IMR-90 (cell line): ENCODE data around the gene ELF2. TPM values are rescaled to one million over a fixed set of nuclear protein-coding genes. Genes with fewer than 3 reads are reported as not detected.

Experiments used
- ATAC-seq: fragments of 200-7000 bp; cut with Tn5 transposase; 2 replicates; pipeline ENCODE4 v1.9.1; 2020; ENCODE audit warnings: low read depth, mild to moderate bottlenecking, moderate library complexity
- BruUV-seq: library from RNA; stranded (reverse); fragments of 400-500 nt; replicated peaks from 2 replicates; lab custom pipeline; 2021; lab: Mats Ljungman, UMichigan
- CTCF ChIA-PET: fragments of 300-600 bp; formaldehyde crosslinking; extraction: SDS; loops from one replicate; lab custom pipeline; 2021; ENCODE audit warnings: antibody characterized with exemption; lab: Yijun Ruan, JAX
- POLR2A ChIA-PET: fragments of 300-600 bp; sonication (Branson Sonifier 250); formaldehyde crosslinking; loops from one replicate; lab custom pipeline; 2022; ENCODE audit warnings: antibody characterized with exemption; ENCODE audit not compliant: unreplicated experiment; lab: Charles Lee
- DNase-seq: peaks from one replicate; pipeline ENCODE4 v3.0.0; 2013
- H2AFZ ChIP-seq: replicated peaks from 2 replicates; pipeline ENCODE3; 2013; ENCODE audit warnings: low read length, mild to moderate bottlenecking; ENCODE audit not compliant: poor library complexity
- H2AK5ac ChIP-seq: 2 replicates; pipeline ENCODE4 v1.6.1; 2013; ENCODE audit warnings: low read depth, low read length, inconsistent platforms
- H2AK9ac ChIP-seq: replicated peaks from 2 replicates; pipeline ENCODE3; 2013; ENCODE audit warnings: mild to moderate bottlenecking, low read depth, low read length, moderate library complexity; ENCODE audit not compliant: poor library complexity
- H2BK120ac ChIP-seq: 2 replicates; pipeline ENCODE4 v1.6.1; 2013; ENCODE audit warnings: low read depth, low read length, inconsistent platforms
- H2BK15ac ChIP-seq: 3 replicates; pipeline ENCODE4 v1.6.1; 2013; ENCODE audit warnings: low read depth, low read length, inconsistent platforms
- H2BK20ac ChIP-seq: 2 replicates; pipeline ENCODE4 v1.6.1; 2013; ENCODE audit warnings: low read depth, mild to moderate bottlenecking, inconsistent platforms, low read length, moderate library complexity
- H2BK5ac ChIP-seq: 2 replicates; pipeline ENCODE4 v1.6.1; 2013; ENCODE audit warnings: mild to moderate bottlenecking, low read depth, low read length, inconsistent platforms; ENCODE audit not compliant: poor library complexity, severe bottlenecking
- H3K14ac ChIP-seq: replicated peaks from 2 replicates; pipeline ENCODE4 v1.6.1; 2013; ENCODE audit warnings: low read depth, low read length, inconsistent platforms
- H3K18ac ChIP-seq: 2 replicates; pipeline ENCODE4 v1.6.1; 2013; ENCODE audit warnings: low read depth, low read length, control low read depth
- H3K23ac ChIP-seq: 2 replicates; pipeline ENCODE4 v1.6.1; 2013; ENCODE audit warnings: low read depth, low read length, inconsistent platforms
- H3K27ac ChIP-seq: 2 replicates; pipeline ENCODE4 v1.5.1; 2013; ENCODE audit warnings: mild to moderate bottlenecking, control low read depth, low read length; ENCODE audit not compliant: insufficient read depth
- H3K27me3 ChIP-seq: 2 replicates; pipeline ENCODE4 v1.6.1; 2013; ENCODE audit warnings: low read length; ENCODE audit not compliant: control insufficient read depth, insufficient read depth
- H3K36me3 ChIP-seq: 2 replicates; pipeline ENCODE4 v1.6.1; 2013; ENCODE audit warnings: low read length, mixed read lengths; ENCODE audit not compliant: control insufficient read depth, insufficient read depth
- H3K4ac ChIP-seq: 2 replicates; pipeline ENCODE4 v1.6.1; 2013; ENCODE audit warnings: low read depth, low read length, inconsistent platforms
- H3K4me1 ChIP-seq: 2 replicates; pipeline ENCODE4 v1.6.1; 2013; ENCODE audit warnings: low read length, mixed read lengths; ENCODE audit not compliant: control insufficient read depth, insufficient read depth
- H3K4me2 ChIP-seq: 2 replicates; pipeline ENCODE4 v1.6.1; 2013; ENCODE audit warnings: low read depth, mild to moderate bottlenecking, control low read depth, low read length, moderate library complexity
- H3K4me3 ChIP-seq: 2 replicates; pipeline ENCODE4 v1.5.1; 2013; ENCODE audit warnings: low read depth, mild to moderate bottlenecking, control low read depth, low read length, moderate library complexity; ENCODE audit not compliant: insufficient read depth
- H3K56ac ChIP-seq: 2 replicates; pipeline ENCODE4 v1.6.1; 2013; ENCODE audit warnings: low read length, inconsistent platforms; ENCODE audit not compliant: insufficient read depth; ENCODE audit errors: extremely low read depth
- H3K79me1 ChIP-seq, 2 experiments: 2 replicates each; pipeline ENCODE4 v1.6.1; 2013; ENCODE audit warnings: low read length in 2 of 2, inconsistent platforms in 1 of 2, low read depth in 1 of 2
- H3K9ac ChIP-seq: 2 replicates; pipeline ENCODE4 v1.6.1; 2013; ENCODE audit warnings: low read depth, low read length, control low read depth
- H3K9me1 ChIP-seq: 2 replicates; pipeline ENCODE4 v1.6.1; 2013; ENCODE audit warnings: low read length, inconsistent platforms; ENCODE audit not compliant: insufficient read depth
- H3K9me3 ChIP-seq: 2 replicates; pipeline ENCODE4 v1.6.1; 2013; ENCODE audit warnings: low read length; ENCODE audit not compliant: control insufficient read depth, insufficient read depth
- H4K20me1 ChIP-seq: 2 replicates; pipeline ENCODE4 v1.6.1; 2013; ENCODE audit warnings: low read length, inconsistent platforms; ENCODE audit not compliant: insufficient read depth
- H4K5ac ChIP-seq: 2 replicates; pipeline ENCODE4 v1.6.1; 2013; ENCODE audit warnings: mild to moderate bottlenecking, low read depth, low read length, control low read depth
- H4K8ac ChIP-seq, 2 experiments: 2 replicates each; pipeline ENCODE4 v1.6.1; 2013; ENCODE audit warnings: low read depth in 2 of 2, low read length in 2 of 2, control low read depth in 1 of 2, inconsistent platforms in 1 of 2
- H4K91ac ChIP-seq: 2 replicates; pipeline ENCODE4 v1.6.1; 2013; ENCODE audit warnings: low read depth, low read length, inconsistent platforms; ENCODE audit not compliant: insufficient read depth
- BHLHE40 ChIP-seq: fragments of 150-350 bp; IDR thresholded peaks from 2 replicates; pipeline ENCODE4 v1.6.1; 2016; ENCODE audit warnings: mild to moderate bottlenecking, low read depth, low read length
- CEBPB ChIP-seq: IDR thresholded peaks from 2 replicates; pipeline ENCODE4 v1.6.1; 2012; ENCODE audit warnings: low read depth, low read length, improper control_type of control experiment
- CHD1 ChIP-seq: IDR thresholded peaks from 2 replicates; pipeline ENCODE4 v1.6.1; 2012; ENCODE audit warnings: low read depth, low read length, improper control_type of control experiment
- FOS ChIP-seq: fragments of 150-350 bp; IDR thresholded peaks from 2 replicates; pipeline ENCODE4 v1.6.1; 2016; ENCODE audit warnings: low read depth, low read length
- MAFK ChIP-seq: IDR thresholded peaks from 2 replicates; pipeline ENCODE4 v1.6.1; 2012; ENCODE audit warnings: low read depth, low read length, improper control_type of control experiment
- MAZ ChIP-seq: IDR thresholded peaks from 2 replicates; pipeline ENCODE4 v1.6.1; 2012; ENCODE audit warnings: low read depth, mild to moderate bottlenecking, low read length, improper control_type of control experiment, moderate library complexity, borderline replicate concordance
- MXI1 ChIP-seq: IDR thresholded peaks from 2 replicates; pipeline ENCODE4 v1.6.1; 2012; ENCODE audit warnings: low read depth, mild to moderate bottlenecking, low read length, moderate library complexity, borderline replicate concordance
- NFE2L2 ChIP-seq: fragments of 150-350 bp; IDR thresholded peaks from 2 replicates; pipeline ENCODE4 v1.6.1; 2016; ENCODE audit warnings: low read depth, mild to moderate bottlenecking, low read length
- POLR2A ChIP-seq: IDR thresholded peaks from 2 replicates; pipeline ENCODE4 v1.6.1; 2012; ENCODE audit warnings: mild to moderate bottlenecking, low read depth, low read length
- RAD21 ChIP-seq: IDR thresholded peaks from 2 replicates; pipeline ENCODE4 v1.6.1; 2012; ENCODE audit warnings: low read length, improper control_type of control experiment
- RCOR1 ChIP-seq: IDR thresholded peaks from 2 replicates; pipeline ENCODE4 v1.6.1; 2012; ENCODE audit warnings: mild to moderate bottlenecking, low read length, improper control_type of control experiment; ENCODE audit not compliant: insufficient replicate concordance
- RFX5 ChIP-seq: IDR thresholded peaks from 2 replicates; pipeline ENCODE4 v1.8.0; 2012; ENCODE audit warnings: low read depth, mild to moderate bottlenecking, low read length, moderate library complexity
- SMC3 ChIP-seq: fragments of 150-350 bp; IDR thresholded peaks from 2 replicates; pipeline ENCODE4 v1.6.1; 2016; ENCODE audit warnings: low read depth, mild to moderate bottlenecking, antibody characterized with exemption, low read length, moderate library complexity
- WGBS, 2 experiments: methylation state at CpG; one replicate each; pipeline versions ENCODE4 v1.1.5 to v1.1.7; 2013; ENCODE audit warnings: missing lambda C conversion rate in 2 of 2; ENCODE audit not compliant: insufficient read length in 1 of 2; ENCODE audit errors: extremely low coverage in 2 of 2; 5-methylcytosine and 5-hydroxymethylcytosine counted together
- dilution Hi-C: fragments of 300-500 bp; cut with HindIII; formaldehyde crosslinking; loops from one replicate; pipeline ENCODE4 v1.14.3; 2018; ENCODE audit warnings: low sequenced_read_pairs; ENCODE audit not compliant: unreplicated experiment
- in situ Hi-C: fragments of 300-500 bp; cut with MboI; formaldehyde crosslinking; loops from 3 replicates; pipeline ENCODE4 v1.14.3; 2019; ENCODE audit warnings: low sequenced_read_pairs, inconsistent platforms, mixed read lengths
- intact Hi-C: fragments of 100-400 bp; cut with micrococcal nuclease; formaldehyde crosslinking; loops from 2 replicates; pipeline ENCODE4 v1.10.0; 2022
- polyA plus RNA-seq, 3 experiments: library from polyadenylated mRNA; depleted of rRNA; stranded (reverse); fragments of >200 nt; gene quantifications; 2 replicates each; pipeline ENCODE4 v1.2.3, GENCODE V29; 2012; ENCODE audit warnings: low replicate concordance in 1 of 3
- total RNA-seq: library from RNA; depleted of rRNA; stranded (reverse); fragments of >200 nt; gene quantifications from 2 replicates; pipeline ENCODE4 v1.2.3, GENCODE V29; 2012
- TF ChIP-seq, protein P1 (sequence below): fragments of 150-350 bp; IDR thresholded peaks from 2 replicates; pipeline ENCODE4 v1.6.1; 2016; ENCODE audit warnings: low read depth, mild to moderate bottlenecking, low read length, moderate library complexity, borderline replicate concordance
- TF ChIP-seq, protein P2 (sequence below): fragments of 150-350 bp; IDR thresholded peaks from 2 replicates; pipeline ENCODE4 v1.6.1; 2017; ENCODE audit warnings: mild to moderate bottlenecking, antibody characterized with exemption, low read length, low read depth
- TF ChIP-seq, protein P3 (sequence below): conservative IDR thresholded peaks from 2 replicates; pipeline ENCODE4 v1.5.1; 2012; ENCODE audit warnings: mild to moderate bottlenecking, low read depth, low read length, improper control_type of control experiment

Gene ELF2
- total and polyA plus RNA-seq, 2 of the 4 experiments (the other 2 are of a cell fraction): 14.5 to 42.3 TPM

DNA sequence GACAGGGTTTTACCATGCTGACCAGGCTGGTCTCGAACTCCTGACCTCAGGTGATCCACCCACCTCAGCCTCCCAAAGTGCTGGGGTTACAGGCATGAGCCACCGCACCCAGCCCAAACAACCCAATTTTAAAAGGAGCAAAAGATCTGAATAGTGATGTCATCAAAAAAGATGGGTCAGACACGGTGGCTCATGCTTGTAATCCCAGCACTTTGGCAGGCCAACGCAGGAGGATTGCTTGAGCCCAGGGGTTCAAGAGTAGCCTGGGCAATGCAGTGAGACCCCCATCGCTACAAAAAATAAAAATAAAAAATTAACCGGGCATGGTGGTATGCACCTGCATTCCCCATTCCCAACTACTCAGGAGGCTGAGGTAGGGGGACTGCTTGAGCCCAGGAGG is 6.1 kb downstream of the ELF2 start:
- peaks cover 39% of the 10 kb centered on the region for H4K20me1 ChIP-seq
- no peak overlapping the region for H2AK5ac ChIP-seq
- no peaks in the 10 kb centered on the region for H3K27me3 ChIP-seq
- no peak overlapping the region for H3K14ac ChIP-seq
- H3K18ac ChIP-seq: no peak overlapping the region
- peaks cover 6% of the 10 kb centered on the region; the same call in 1 of the 2 replicates for H3K4me1 ChIP-seq
- no peak overlapping the region for H3K4me3 ChIP-seq
- no peak overlapping the region for H4K8ac ChIP-seq
- dilution Hi-C loops (no loop called here), in situ Hi-C loops (no loop called here), intact Hi-C loops (no loop called here)
- peaks cover 3% of the 10 kb centered on the region; the same call in 1 of the 2 replicates for H3K9me1 ChIP-seq
- H2AK9ac ChIP-seq: no peak overlapping the region
- WGBS, 2 experiments: no CpG with 5 or more reads among the region's 6 CpGs
- H3K9me3 ChIP-seq: no peaks in the 10 kb centered on the region
- H2AFZ ChIP-seq: no peak overlapping the region
- no peak overlapping the region for H4K5ac ChIP-seq
- ChIA-PET POLR2A (no interaction called here), CTCF (interaction anchor here (1.5 kb wide), 1 partner anchor 72 kb away, joined by 3 read pairs; no protein-coding TSS in a partner anchor)
- no peak overlapping the region for H2BK20ac ChIP-seq
- H4K91ac ChIP-seq: no peak overlapping the region
- no peak overlapping the region for H3K23ac ChIP-seq
- TF ChIP-seq RCOR1: no peak
- TF ChIP-seq, protein P1, sequence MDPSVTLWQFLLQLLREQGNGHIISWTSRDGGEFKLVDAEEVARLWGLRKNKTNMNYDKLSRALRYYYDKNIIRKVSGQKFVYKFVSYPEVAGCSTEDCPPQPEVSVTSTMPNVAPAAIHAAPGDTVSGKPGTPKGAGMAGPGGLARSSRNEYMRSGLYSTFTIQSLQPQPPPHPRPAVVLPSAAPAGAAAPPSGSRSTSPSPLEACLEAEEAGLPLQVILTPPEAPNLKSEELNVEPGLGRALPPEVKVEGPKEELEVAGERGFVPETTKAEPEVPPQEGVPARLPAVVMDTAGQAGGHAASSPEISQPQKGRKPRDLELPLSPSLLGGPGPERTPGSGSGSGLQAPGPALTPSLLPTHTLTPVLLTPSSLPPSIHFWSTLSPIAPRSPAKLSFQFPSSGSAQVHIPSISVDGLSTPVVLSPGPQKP: no peak
- no peak for TF ChIP-seq RAD21
- TF ChIP-seq BHLHE40: no peak
- TF ChIP-seq, protein P2, sequence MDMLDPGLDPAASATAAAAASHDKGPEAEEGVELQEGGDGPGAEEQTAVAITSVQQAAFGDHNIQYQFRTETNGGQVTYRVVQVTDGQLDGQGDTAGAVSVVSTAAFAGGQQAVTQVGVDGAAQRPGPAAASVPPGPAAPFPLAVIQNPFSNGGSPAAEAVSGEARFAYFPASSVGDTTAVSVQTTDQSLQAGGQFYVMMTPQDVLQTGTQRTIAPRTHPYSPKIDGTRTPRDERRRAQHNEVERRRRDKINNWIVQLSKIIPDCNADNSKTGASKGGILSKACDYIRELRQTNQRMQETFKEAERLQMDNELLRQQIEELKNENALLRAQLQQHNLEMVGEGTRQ: no peak
- TF ChIP-seq CHD1: no peak
- no peak for TF ChIP-seq MXI1
- no peak for TF ChIP-seq POLR2A
- no peak for TF ChIP-seq CEBPB
- no peak for TF ChIP-seq MAFK
- TF ChIP-seq RFX5: no peak
- TF ChIP-seq MAZ: no peak
- TF ChIP-seq, protein P3, sequence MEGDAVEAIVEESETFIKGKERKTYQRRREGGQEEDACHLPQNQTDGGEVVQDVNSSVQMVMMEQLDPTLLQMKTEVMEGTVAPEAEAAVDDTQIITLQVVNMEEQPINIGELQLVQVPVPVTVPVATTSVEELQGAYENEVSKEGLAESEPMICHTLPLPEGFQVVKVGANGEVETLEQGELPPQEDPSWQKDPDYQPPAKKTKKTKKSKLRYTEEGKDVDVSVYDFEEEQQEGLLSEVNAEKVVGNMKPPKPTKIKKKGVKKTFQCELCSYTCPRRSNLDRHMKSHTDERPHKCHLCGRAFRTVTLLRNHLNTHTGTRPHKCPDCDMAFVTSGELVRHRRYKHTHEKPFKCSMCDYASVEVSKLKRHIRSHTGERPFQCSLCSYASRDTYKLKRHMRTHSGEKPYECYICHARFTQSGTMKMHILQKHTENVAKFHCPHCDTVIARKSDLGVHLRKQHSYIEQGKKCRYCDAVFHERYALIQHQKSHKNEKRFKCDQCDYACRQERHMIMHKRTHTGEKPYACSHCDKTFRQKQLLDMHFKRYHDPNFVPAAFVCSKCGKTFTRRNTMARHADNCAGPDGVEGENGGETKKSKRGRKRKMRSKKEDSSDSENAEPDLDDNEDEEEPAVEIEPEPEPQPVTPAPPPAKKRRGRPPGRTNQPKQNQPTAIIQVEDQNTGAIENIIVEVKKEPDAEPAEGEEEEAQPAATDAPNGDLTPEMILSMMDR: no peak
- TF ChIP-seq FOS: no peak
- TF ChIP-seq NFE2L2: no peak
- TF ChIP-seq SMC3: no peak
- DNase-seq (no peak), ATAC-seq (no peak)
- H3K36me3 ChIP-seq: no peaks in the 10 kb centered on the region
- H3K4me2 ChIP-seq: no peak overlapping the region
- no peak overlapping the region for H3K9ac ChIP-seq
- no TSS peak for BruUV-seq
- H2BK15ac ChIP-seq: no peak overlapping the region
- no peak overlapping the region for H3K27ac ChIP-seq
- no peak overlapping the region for H2BK5ac ChIP-seq
- no peak overlapping the region for H3K4ac ChIP-seq
- no peak overlapping the region for H2BK120ac ChIP-seq
- peaks cover 29 to 60% of the 10 kb centered on the region in 2 experiments for H3K79me1 ChIP-seq
- no peak overlapping the region for H3K56ac ChIP-seq
